ENCODE data around the gene APEH.

DNA sequence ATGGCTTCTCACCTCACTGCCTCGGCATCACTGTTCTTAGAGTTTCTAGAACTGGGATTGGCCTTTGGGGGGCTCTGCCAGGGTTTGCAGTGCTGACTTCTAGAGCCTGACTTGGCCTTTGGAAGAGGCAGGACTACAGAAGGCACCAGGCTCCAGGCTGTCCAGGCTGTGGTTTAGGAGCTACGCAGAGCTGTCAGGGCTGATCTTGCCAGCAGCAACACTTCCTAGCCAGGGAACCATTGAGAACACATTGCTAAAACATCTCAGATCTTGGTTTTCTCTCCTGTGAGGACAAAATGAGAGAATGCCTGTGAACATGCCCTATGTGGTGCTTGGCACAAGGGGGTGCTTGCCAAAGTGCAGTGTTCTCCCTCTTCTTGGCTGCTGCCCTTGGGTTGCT lies 34.6 kb upstream of the APEH start:
- TF ChIP-seq, protein P1, sequence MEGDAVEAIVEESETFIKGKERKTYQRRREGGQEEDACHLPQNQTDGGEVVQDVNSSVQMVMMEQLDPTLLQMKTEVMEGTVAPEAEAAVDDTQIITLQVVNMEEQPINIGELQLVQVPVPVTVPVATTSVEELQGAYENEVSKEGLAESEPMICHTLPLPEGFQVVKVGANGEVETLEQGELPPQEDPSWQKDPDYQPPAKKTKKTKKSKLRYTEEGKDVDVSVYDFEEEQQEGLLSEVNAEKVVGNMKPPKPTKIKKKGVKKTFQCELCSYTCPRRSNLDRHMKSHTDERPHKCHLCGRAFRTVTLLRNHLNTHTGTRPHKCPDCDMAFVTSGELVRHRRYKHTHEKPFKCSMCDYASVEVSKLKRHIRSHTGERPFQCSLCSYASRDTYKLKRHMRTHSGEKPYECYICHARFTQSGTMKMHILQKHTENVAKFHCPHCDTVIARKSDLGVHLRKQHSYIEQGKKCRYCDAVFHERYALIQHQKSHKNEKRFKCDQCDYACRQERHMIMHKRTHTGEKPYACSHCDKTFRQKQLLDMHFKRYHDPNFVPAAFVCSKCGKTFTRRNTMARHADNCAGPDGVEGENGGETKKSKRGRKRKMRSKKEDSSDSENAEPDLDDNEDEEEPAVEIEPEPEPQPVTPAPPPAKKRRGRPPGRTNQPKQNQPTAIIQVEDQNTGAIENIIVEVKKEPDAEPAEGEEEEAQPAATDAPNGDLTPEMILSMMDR (conservative IDR thresholded peaks at IDR 0.05), result no peak
- TF ChIP-seq ZFX (IDR thresholded peaks at IDR 0.05), result no peak

All from C4-2B (cell line).